ENCODE results near the gene KCNK2. TPM values are rescaled to one million over a fixed set of nuclear protein-coding genes. Genes with fewer than 3 reads are reported as not detected.
"Not testable (repeated sequence)": the region's sequence is repeated elsewhere in the genome, so short reads cannot be mapped to it uniquely, and the experiment has no call there.

Gene KCNK2
- polyA plus RNA-seq, 3 donors, result 1.7 to 2.6 (median 2.6) TPM

- no peak for DNase-seq
These were observed 64.5 kb downstream of the KCNK2 start for GRCh38 chr1:215147024-215147423.

DNA sequence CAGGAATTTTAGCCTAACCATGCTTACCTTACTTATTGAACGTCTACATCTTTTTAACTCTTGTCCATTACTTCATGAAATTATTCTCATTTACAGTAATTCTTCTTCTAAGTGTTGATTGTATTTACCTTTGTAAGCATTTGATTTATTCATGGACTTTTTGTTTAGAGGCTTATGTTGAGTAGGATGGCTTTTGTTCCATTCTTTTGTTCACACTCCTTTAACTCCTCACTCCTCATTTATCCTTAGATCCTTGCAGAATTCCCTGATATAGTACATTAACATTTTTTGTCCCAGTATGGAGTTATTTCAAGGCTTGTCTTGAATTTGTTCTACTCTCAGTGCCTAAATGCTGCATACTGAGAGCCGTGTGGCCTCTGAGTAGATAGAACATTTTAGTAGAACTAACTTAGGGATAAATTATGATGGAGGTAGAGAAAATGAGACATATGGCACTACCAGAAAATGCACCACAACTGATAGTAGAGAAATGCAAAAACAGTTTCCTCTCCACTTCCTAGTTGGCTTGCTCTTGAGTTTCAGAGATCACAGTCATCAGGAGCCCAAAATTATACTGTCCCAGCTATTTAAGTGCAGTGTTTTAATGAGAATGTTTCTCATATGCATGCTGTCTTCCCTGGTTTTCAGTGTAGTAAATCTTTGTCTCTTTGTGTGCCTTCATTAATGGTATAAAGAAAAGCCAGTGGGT is 69.5 kb downstream of the KCNK2 start:
- DNase-seq, result no peak

DNA sequence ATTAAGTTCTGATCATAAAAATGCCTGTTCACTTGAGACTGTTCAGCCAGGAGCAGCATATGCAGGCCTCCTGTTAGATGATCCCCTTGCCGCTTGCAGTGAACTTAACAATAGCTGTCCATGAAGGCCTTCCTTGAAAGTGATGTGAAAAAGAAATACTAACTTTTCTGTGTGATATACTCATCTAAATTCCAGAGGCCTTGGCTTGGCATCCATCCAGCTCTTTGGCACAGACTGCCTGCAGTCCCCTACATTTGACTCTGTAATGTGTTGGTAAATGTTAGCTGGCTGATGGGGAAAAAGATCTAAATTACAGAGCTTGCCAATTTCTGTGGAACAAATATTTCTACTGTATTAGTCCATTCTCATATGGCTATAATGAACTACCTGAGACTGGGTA is 73.7 kb downstream of the KCNK2 start:
- no peak for DNase-seq

DNA sequence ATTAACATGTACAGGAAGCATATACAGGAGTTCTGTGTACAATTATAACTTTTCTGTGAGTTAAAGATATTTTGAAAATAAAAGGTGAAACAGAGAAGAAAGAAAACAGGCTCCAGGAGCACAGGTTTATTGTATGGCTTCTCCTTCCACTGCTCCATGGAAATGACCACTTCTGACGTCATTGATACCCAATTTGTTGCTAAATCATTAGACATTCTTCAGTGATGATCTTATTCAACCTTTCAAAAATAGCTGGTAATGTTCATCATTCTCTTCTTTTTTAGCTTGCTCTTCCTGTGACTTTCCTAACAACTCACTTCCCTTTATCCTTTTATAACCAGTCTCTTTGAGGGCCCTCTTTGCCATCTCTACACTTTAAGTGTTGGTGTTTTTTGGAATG is 77.8 kb downstream of the KCNK2 start:
- no peak for DNase-seq

DNA sequence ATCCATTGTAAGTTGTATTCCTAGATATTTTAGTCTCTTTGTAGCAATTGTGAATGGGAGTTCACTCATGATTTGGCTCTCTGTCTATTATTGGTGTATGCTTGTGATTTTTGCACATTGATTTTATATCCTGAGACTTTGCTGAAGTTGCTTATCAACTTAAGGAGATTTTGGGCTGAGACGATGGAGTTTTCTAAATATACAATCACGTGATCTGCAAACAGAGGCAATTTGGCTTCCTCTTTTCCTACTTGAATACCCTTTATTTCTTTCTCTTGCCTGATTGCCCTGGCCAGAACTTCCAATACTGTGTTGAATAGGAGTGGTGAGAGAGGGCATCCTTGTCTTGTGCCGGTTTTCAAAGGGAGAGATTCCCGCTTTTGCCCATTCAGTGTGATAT is 80.6 kb downstream of the KCNK2 start:
- DNase-seq, result not testable (repeated sequence)

DNA sequence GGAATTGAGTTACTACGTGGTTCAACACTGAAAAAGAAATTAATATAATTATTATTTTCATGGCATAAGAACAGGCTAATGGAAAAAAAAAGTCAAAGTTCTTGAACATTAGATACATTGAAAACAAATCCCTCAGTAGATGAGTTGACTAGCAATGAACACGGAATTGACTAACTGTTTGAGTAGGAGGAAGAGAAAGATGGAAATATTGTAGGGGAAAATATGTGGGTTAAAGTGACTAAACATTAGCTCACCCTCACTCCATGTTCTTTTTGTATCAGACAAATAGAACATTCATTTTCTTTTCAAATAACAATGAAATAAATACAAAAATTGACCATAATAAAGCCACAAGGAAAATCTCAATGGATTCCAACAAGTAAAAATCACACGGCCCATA is 84.3 kb downstream of the KCNK2 start:
- no peak for DNase-seq

- no peak for DNase-seq
These were observed 99.0 kb downstream of the KCNK2 start for GRCh38 chr1:215181518-215181917.

- DNase-seq, result no peak
These were observed 102.6 kb downstream of the KCNK2 start for GRCh38 chr1:215185067-215185620.

- DNase-seq, result no peak
These were observed 105.9 kb downstream of the KCNK2 start for GRCh38 chr1:215188302-215188950.

DNA sequence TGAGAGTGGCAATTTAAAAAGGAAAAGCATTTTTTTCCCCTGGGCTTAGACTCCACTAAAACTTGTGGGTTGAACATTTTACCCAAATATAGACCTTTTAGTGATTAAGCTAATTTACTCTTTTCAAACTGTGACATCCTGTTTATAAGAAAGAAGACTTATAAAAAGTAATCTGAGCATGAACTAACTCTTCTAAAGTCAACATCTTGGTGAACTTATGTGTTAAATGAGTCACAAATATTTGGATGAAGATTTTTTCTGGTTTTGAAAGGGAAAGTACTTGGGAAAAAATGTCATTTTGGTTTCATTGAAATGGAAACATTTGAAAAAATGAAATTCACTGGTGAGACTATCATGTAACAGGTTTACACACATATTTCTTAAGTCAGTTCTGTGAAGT is 109.8 kb downstream of the KCNK2 start:
- DNase-seq, result no peak

DNA sequence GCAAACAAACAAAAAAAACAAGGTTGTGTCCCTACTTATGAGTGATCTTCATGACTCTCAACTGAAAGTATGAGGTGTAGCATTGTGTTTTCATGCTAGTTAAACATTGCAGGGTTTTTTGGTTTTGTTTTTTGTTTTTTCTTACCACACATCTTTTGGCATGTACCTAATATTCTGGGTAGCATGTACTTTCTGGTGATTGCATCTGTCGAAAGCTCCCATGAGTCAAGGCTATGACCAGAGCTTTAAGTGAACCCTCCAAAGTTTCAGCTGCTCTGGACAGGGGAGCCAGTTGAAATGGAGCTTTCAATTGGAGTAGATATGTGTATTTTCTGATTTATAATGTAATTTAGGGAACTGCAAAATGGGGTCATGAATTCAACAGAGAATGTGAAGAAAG is 115.5 kb downstream of the KCNK2 start:
- DNase-seq, result no peak

DNA sequence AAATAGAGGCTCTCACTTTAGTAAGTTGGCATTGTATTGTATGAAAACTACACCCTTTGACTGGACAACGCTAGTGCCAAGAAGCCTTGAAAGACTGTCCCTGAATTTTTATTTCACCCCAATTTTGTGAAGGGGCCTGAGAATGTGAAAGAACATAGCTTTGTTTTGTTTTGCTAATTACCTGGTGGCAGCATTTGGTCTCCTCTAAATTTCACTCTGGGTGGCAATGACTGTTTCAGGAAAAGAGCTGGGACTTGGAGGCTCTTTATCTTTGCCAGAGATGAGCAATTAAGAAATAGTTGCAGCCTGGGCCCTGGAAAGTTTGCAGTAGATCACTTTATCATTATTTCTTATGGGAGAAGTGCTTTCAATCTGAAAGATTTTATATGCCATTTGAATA is 117.6 kb downstream of the KCNK2 start:
- DNase-seq, result no peak

DNA sequence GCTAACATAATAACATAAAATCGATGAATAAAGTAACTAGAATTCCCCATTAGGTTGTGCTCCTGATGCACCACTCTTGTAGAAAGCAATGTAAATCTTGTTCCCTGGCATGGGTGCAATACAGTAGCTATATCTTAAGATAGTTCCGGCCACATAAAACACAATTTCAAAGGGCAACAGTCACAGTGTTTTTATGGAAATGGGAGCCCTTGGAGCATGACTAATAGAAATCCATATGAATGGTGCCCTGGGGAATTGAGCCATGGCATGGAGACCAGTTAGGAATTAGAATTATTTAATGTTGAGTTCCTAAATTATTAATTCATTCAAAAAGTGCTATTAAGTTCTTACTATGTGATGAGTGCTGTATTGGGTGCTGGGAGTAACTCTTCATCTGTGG is 118.7 kb downstream of the KCNK2 start:
- peak; percentile 8 for DNase-seq

- no peak for DNase-seq
These were observed 120.3 kb downstream of the KCNK2 start for GRCh38 chr1:215202868-215203267.

DNA sequence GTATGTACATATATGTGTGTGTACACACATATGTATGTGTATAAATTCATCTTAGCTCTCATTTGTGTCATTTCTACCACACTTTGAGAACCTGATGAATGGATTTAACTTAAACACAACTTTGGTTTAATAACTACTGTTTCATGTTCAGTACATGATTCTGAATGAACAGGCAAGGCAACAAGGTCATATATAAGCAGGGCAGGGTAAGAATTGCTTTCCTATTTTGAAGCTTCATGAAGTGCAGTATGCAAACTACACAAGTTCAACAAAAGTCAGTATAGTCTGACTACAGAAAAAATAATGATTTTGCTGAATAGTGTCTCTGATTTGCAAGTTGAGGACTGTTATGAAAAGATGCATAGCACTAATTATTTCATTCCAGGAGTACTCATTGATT is 127.6 kb downstream of the KCNK2 start:
- no peak for DNase-seq

DNA sequence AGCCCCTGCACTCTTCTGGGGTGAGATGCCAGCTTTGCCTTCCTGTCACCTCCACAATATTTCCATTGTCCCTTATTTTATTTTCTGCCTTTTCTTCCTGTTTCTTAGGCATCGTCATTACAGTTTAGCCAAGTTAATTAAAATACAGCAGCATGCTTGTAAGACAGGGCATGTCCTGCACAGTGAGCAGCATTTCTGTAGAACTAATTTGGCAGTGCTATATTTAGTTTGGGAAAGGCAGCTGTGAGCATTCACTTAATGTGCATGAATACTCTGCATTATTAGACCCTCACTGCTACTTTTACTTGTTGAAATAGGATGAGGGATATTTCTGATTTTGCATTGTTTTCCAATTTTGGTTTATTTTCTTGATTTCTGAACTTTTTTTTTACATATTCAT is 133.3 kb downstream of the KCNK2 start:
- DNase-seq, result no peak

GRCh38 chr1:215219372-215219771 is 136.8 kb downstream of the KCNK2 start:
- DNase-seq, result no peak

GRCh38 chr1:215220346-215220745 is 137.8 kb downstream of the KCNK2 start:
- no peak for DNase-seq

GRCh38 chr1:215226757-215227156 is 144.2 kb downstream of the KCNK2 start:
- DNase-seq, result no peak

GRCh38 chr1:215228193-215228592 is 145.7 kb downstream of the KCNK2 start:
- no peak for DNase-seq

- no peak for DNase-seq
These were observed 158.9 kb downstream of the KCNK2 start for GRCh38 chr1:215241451-215241850.

DNA sequence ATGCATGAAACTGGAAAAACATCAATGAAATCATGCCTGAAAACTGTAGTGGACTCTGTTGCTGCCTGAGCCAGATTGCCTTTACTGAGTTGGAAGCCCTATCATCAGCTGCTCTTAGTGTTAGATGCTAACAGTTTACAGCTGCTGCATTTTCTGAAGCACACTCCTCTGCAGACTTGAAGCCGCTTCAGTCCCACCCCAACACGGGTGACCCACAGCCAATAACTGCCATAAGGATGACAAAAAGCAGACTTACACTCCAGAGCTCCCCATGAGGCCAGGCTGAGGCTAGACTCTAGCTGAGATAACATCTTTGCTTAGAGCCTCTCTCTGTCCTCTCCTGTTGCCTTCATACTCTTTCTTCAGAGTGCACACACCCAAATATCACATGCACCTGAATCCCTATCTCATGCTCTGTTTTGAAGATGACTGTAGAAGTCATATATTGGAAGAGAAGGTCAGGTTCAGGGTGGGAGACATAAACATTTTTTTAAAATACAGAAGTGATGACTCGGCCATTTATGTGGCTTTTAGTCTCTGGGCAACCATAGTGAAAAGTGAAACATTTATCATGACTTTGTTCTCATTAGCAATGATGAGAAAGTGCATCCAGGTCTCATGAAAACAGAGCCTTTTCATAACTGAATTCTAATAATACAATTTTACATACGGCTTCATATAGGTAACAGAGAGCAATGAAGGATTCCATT is 161.0 kb downstream of the KCNK2 start:
- no peak for DNase-seq

DNA sequence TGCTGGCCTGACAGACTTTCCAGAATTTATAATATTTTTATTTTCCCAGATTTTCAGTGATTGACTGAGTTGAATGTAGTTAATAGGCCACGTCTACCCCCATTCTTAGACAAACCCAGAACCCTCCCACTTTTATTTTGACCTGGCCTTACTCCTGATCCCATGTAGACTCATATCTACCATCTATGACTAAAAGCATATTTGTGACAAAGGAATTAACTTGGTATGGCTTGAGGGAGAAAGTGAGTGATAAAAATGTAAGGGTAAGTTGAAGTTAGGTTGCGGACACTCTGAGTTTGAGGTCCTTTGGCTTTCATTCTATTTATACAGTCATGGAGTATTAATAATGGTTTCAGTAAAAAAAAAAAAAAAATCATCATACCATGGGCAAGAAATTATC is 168.4 kb downstream of the KCNK2 start:
- no peak for DNase-seq
